ENCODE results near the gene SLC7A7. TPM values are rescaled to one million over a fixed set of nuclear protein-coding genes. Genes with fewer than 3 reads are reported as not detected.

Gene SLC7A7
- total and polyA plus RNA-seq, 2 of the 13 experiments (the other 11 are each of a cell fraction or from before 2014, with no cell fraction given): 0.13 to 0.63 TPM

DNA sequence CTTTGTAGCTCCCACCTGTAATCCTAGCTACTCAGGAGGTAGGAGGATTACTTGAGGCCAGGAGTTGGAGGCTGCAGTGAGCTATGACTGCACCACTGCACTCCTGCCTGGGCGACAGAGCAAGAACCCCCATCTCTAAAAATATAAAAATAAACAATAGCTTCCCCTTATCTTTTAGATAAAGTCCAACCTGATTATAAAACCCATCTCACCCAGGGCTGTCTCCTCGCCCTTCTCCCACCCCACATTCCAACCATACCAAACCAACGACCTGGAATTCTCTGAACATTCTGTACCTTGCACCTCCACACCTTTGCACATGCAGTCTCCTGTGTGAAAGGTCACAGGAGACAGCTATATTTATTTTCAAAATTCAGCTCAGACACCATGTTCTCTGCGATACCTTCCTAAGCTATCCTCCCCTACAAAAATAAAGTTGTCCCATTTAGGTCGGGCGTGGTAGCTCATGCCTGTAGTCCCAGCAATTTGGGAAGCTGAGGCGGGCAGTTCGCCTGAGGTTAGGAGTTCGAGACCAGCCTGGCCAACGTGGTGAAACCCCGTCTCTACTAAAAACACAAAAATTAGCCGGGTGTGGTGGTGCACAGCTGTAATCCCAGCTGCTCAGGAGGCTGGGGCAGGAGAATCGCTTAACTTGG lies 7.7 kb downstream of the SLC7A7 start (continued):
- 0 out of 2 replicates have a peak, but pooled peaks have one; percentile 53 for TF ChIP-seq ARID3A (IDR thresholded peaks at IDR 0.05; ENCODE audit: low read depth, low read length)
- TF ChIP-seq ZNF746 (CRISPR knock-in tag; IDR thresholded peaks at IDR 0.05): peak; percentile 52; the same call in 1 of the 2 replicates
- peak; percentile 44; the same call in 1 of the 2 replicates for TF ChIP-seq ZNF451 (CRISPR knock-in tag; IDR thresholded peaks at IDR 0.05)
- TF ChIP-seq POGK (CRISPR knock-in tag; conservative IDR thresholded peaks at IDR 0.05): 0 out of 2 replicates have a peak, but pooled peaks have one; percentile 57
- TF ChIP-seq GATAD2A (CRISPR knock-in tag; IDR thresholded peaks at IDR 0.05): peak; percentile 59
- no peak for TF ChIP-seq ZNF563 (CRISPR knock-in tag; IDR thresholded peaks at IDR 0.05)
- TF ChIP-seq HNF4A (CRISPR knock-in tag; IDR thresholded peaks at IDR 0.05): peak; percentile 91
- TF ChIP-seq NR2C2 (CRISPR knock-in tag; IDR thresholded peaks at IDR 0.05; ENCODE audit: borderline replicate concordance): peak; percentile 65; the same call in 1 of the 2 replicates
- TF ChIP-seq BHLHE40 (IDR thresholded peaks at IDR 0.05; ENCODE audit: low read length): peak; percentile 60; the same call in 1 of the 2 replicates
- no peak for TF ChIP-seq ZSCAN12 (CRISPR knock-in tag; IDR thresholded peaks at IDR 0.05)
- TF ChIP-seq, protein P1, sequence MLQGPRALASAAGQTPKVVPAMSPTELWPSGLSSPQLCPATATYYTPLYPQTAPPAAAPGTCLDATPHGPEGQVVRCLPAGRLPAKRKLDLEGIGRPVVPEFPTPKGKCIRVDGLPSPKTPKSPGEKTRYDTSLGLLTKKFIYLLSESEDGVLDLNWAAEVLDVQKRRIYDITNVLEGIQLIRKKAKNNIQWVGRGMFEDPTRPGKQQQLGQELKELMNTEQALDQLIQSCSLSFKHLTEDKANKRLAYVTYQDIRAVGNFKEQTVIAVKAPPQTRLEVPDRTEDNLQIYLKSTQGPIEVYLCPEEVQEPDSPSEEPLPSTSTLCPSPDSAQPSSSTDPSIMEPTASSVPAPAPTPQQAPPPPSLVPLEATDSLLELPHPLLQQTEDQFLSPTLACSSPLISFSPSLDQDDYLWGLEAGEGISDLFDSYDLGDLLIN (CRISPR knock-in tag; IDR thresholded peaks at IDR 0.05; ENCODE audit: borderline replicate concordance): no peak
- no peak for TF ChIP-seq ZNF317 (CRISPR knock-in tag; IDR thresholded peaks at IDR 0.05)
- TF ChIP-seq, protein P2, sequence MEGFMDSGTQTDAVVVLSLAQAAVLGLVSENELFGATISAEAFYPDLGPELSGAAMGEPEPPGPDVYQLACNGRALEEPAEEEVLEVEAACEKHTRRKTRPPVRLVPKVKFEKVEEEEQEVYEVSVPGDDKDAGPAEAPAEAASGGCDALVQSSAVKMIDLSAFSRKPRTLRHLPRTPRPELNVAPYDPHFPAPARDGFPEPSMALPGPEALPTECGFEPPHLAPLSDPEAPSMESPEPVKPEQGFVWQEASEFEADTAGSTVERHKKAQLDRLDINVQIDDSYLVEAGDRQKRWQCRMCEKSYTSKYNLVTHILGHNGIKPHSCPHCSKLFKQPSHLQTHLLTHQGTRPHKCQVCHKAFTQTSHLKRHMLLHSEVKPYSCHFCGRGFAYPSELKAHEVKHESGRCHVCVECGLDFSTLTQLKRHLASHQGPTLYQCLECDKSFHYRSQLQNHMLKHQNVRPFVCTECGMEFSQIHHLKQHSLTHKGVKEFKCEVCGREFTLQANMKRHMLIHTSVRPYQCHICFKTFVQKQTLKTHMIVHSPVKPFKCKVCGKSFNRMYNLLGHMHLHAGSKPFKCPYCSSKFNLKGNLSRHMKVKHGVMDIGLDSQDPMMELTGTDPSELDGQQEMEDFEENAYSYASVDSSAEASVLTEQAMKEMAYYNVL (CRISPR knock-in tag; IDR thresholded peaks at IDR 0.05; ENCODE audit: borderline replicate concordance): no peak
- 0 out of 2 replicates have a peak, but pooled peaks have one; percentile 17 for TF ChIP-seq GLI4 (CRISPR knock-in tag; IDR thresholded peaks at IDR 0.05; ENCODE audit: borderline replicate concordance)
- TF ChIP-seq KLF15 (CRISPR knock-in tag; IDR thresholded peaks at IDR 0.05; ENCODE audit: borderline replicate concordance): no peak
- TF ChIP-seq, protein P3, sequence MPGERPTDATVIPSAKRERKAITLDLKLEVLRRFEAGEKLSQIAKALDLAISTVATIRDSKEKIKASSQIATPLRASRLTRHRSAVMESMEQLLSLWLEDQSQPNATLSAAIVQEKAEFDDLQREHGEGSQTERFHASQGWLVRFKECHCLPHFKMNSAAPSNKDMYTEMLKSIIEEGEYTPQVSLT (CRISPR knock-in tag; IDR thresholded peaks at IDR 0.05; ENCODE audit: borderline replicate concordance, low read depth): no peak
- TF ChIP-seq NCOR1 (IDR thresholded peaks at IDR 0.05; ENCODE audit: borderline replicate concordance, low read length): peak; percentile 69; the same call in 1 of the 2 replicates
- peak; percentile 93 for TF ChIP-seq HNF4G (IDR thresholded peaks at IDR 0.05; ENCODE audit: borderline replicate concordance, low read depth, low read length)
- TF ChIP-seq HNF4G (CRISPR knock-in tag; IDR thresholded peaks at IDR 0.05; ENCODE audit: borderline replicate concordance, low read depth): no peak; the same call in 1 of the 2 replicates

Data from HepG2 (cell line).